IPS-15b (cell line): Measurements from ENCODE around the gene KLHL12.
"Not testable (repeated sequence)": the region's sequence is repeated elsewhere in the genome, so short reads cannot be mapped to it uniquely, and the experiment has no call there.

Experiments used
- H3K27me3 ChIP-seq: one replicate; pipeline ENCODE4 v1.6.1; 2013; ENCODE audit warnings: low read length; ENCODE audit not compliant: control insufficient read depth, insufficient read depth
- H3K36me3 ChIP-seq: one replicate; pipeline ENCODE4 v1.6.1; 2013; ENCODE audit warnings: low read length; ENCODE audit not compliant: control insufficient read depth, insufficient read depth
- H3K4me1 ChIP-seq: one replicate; pipeline ENCODE4 v1.6.1; 2013; ENCODE audit warnings: mild to moderate bottlenecking, low read length; ENCODE audit not compliant: control insufficient read depth, insufficient read depth
- H3K4me3 ChIP-seq: one replicate; pipeline ENCODE4 v1.5.1; 2013; ENCODE audit warnings: low read depth, low read length
- H3K9ac ChIP-seq: one replicate; pipeline ENCODE4 v1.6.1; 2013; ENCODE audit warnings: low read depth, mild to moderate bottlenecking, low read length
- H3K9me3 ChIP-seq: one replicate; pipeline ENCODE4 v1.6.1; 2013; ENCODE audit warnings: mild to moderate bottlenecking, low read length; ENCODE audit not compliant: control insufficient read depth, insufficient read depth

The KLHL12 gene

DNA sequence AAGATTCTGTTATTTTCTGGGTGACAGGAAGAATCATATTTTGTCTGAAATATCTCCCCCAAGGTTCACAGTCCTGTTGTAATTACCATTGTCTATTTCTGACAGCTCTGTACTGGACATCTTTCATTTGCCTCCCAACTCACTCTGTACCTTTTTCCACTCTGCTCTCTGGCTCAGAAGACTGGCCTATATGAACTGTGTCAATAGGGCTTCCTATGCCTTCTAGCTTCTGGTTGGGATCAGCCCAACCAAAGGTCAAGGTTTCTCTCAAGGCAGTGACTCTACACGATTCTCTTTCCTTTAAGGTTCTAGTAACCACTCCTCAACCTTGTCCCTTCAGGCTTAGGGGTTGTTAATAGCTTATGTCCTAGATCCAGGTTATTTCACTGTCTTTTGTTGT is 17.5 kb downstream of the KLHL12 start:
- Histone ChIP-seq H3K36me3 (peaks cover 24% of the 10 kb centered on the region), H3K9me3 (no peaks in the 10 kb centered on the region), H3K4me1 (no peaks in the 10 kb centered on the region), H3K27me3 (no peaks in the 10 kb centered on the region), H3K9ac (no peak overlapping the region), H3K4me3 (no peak overlapping the region)

DNA sequence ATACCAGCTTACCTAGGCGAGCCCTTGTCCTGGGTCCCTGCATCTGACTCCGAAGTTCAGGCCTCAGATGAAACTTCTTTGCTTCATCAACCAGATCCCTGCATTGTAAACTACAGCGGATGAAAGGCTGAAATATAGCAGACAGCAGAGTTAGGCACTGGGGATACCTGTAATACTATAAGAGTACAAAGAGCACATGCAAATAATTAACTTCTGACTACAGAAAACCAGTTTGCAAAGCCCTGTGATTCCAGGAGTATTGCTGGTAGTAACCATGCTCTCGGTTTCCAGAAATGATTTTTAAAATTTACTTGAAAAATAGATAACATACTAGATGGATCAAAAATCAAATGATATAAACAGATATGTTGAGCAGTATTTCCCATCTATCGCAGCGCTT is 18.0 kb downstream of the KLHL12 start:
- no peaks in the 10 kb centered on the region for H3K27me3 ChIP-seq
- H3K4me1 ChIP-seq: no peaks in the 10 kb centered on the region
- no peak overlapping the region for H3K9ac ChIP-seq
- no peaks in the 10 kb centered on the region for H3K9me3 ChIP-seq
- H3K36me3 ChIP-seq: peaks cover 24% of the 10 kb centered on the region
- no peak overlapping the region for H3K4me3 ChIP-seq

DNA sequence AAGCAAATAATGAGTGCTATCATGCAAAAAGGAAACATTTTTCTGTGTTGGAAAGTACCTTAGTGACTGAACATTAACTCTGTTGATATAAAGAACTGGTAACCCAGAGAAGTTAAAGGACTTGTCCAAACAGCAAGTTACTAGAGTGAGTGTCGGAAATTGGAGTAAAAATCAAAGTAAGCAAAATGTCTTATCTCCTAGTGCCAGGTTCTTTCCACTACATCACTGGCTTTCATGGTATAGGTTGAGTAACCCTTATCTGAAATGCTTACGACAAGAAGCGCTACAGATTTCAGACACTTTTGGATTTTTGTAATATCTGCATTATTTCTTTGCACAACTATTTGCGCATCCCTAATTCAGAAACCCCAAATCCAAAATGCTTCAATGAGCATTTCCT is 21.7 kb downstream of the KLHL12 start:
- Histone ChIP-seq H3K4me1 (no peaks in the 10 kb centered on the region), H3K9ac (no peak overlapping the region), H3K4me3 (no peak overlapping the region), H3K27me3 (no peaks in the 10 kb centered on the region), H3K9me3 (no peaks in the 10 kb centered on the region), H3K36me3 (peaks cover 9% of the 10 kb centered on the region)

DNA sequence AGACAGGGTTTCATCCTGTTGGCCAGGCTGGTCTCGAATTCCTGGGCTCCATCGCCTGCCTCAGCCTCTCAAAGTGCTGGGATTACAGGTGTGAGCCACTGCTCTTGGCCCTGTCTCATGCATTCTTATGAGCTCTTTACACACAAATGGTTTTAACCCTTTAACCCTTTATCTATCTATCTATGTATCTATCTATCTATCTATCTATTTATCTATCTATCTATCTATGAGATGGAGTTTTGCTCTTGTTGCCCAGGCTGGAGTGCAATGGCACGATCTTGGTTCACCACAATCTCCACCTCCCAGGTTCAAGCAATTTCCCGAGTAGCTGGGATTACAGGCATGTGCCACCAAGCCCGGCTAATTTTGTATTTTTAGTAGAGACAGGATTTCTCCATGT is 23.2 kb downstream of the KLHL12 start:
- not testable (repeated sequence) for H3K4me3 ChIP-seq, H3K36me3 ChIP-seq, H3K9me3 ChIP-seq, H3K9ac ChIP-seq, H3K27me3 ChIP-seq, H3K4me1 ChIP-seq

DNA sequence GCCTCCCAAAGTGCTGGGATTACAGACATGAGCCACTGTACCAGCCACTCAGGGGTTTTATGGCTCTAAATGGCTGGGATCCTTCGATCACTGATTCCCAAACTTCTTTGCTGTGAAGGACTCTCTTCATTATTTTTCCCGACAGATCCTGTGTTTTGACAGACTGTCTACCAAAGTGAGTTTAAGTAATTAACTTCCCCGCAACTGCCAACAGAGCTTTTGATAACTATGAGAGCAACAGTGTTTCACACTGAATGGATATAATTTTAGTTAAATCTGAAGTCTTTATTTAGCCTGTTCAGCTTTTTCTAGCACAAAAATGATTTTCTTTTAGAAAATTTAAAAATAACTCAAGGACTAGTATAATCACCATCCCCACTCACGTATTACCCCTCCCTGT is 25.5 kb downstream of the KLHL12 start:
- H3K27me3 ChIP-seq: no peaks in the 10 kb centered on the region
- no peaks in the 10 kb centered on the region for H3K9me3 ChIP-seq
- no peak overlapping the region for H3K9ac ChIP-seq
- no peaks in the 10 kb centered on the region for H3K36me3 ChIP-seq
- no peak overlapping the region for H3K4me3 ChIP-seq
- no peaks in the 10 kb centered on the region for H3K4me1 ChIP-seq

DNA sequence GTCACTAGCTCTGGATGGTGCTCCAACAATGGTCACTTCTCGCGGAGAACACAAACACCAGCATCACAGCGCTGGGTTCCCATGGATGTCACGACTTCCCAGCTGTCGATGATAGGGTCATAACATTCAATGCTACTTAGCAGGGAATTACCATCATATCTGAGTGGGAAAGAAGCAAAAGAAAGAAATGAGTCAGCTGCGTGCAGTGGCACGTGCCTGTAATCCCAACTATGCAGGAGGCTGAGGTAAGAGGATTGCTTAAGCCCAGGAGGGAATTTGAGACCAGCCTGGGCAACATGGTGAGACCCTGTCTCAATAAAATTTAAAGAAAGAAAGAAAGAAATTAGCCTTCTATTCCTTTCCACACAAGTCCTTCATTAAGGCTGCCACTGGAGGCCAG is 34.5 kb downstream of the KLHL12 start:
- Histone ChIP-seq H3K4me3 (no peak overlapping the region), H3K9me3 (no peaks in the 10 kb centered on the region), H3K4me1 (peaks cover 5% of the 10 kb centered on the region), H3K27me3 (no peaks in the 10 kb centered on the region), H3K9ac (no peak overlapping the region), H3K36me3 (peaks cover 25% of the 10 kb centered on the region)

DNA sequence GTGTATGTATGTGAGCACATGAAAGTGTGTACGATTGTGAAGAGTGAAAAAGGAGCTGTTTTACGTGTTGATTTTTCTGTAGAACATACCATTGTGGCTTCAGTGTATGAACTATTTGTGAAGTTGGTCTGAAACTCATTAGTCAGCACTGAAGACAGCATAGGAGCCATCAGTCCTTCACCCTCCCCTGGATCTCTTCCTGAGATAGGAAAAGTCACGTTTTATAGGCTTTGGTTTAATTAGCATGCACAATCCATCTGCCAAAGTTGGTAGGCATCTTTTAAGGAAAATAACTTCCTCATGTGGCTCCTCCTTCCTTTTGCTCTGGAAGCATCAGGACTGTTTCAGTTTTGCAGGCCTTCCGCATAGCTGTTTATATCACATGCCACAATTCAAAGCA is 36.6 kb downstream of the KLHL12 start:
- H3K4me3 ChIP-seq: no peak overlapping the region
- H3K27me3 ChIP-seq: no peaks in the 10 kb centered on the region
- H3K36me3 ChIP-seq: peaks cover 18% of the 10 kb centered on the region
- H3K9ac ChIP-seq: no peak overlapping the region
- H3K4me1 ChIP-seq: peaks cover 11% of the 10 kb centered on the region
- no peaks in the 10 kb centered on the region for H3K9me3 ChIP-seq

DNA sequence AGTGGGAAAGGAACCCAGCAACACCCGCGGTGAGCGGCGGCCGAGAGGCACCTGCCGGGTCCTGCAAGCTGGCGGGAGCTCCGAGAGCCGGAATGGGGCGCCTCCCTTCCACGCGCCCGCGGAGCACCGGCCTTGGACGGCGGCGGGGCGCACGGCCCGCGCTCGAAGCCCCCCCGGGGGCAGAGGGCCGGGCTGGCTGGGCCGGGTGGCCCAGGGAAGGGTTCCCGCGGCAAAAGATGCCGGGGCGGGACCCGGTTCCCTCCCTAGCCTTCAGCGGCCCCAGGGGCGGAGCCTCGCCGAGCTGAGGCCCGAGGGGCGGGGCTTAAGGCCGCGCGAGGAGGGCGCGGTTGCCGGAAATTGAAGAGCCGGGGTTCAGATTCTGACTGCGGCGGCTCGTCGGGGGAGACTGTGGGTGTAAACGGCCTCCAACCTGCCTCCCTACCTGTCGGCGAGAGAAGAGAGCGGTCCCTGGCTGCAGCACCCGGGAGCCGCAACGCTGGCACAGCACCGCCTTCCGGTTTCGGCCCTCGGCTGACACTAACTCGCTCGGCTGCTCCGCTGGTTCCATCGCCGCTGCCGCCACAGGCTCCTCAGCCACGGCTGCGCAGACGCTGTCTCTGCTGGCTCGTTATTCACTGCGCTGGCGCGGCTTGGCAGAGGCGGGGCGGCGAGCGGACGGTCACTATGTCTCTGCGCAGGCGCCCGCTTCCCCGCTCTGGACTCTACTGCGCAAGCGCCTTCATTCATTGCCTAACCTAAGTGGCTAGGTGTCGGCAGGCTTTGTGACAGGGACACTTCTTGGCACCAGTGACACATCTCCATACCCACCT is 38.3 kb downstream of the KLHL12 start, which contains the start of gene RABIF:
TSS of gene RABIF (minus strand) at position 619 of the 830 bp plus-strand sequence. CDS start at position 568, 51 bp downstream.
- Histone ChIP-seq H3K36me3 (peaks cover 8% of the 10 kb centered on the region), H3K4me3 (peak within 1 kb of the TSS; percentile 97), H3K4me1 (peaks cover 14% of the 10 kb centered on the region), H3K9me3 (no peaks in the 10 kb centered on the region), H3K27me3 (no peaks in the 10 kb centered on the region), H3K9ac (peak within 1 kb of the TSS; percentile 88)

DNA sequence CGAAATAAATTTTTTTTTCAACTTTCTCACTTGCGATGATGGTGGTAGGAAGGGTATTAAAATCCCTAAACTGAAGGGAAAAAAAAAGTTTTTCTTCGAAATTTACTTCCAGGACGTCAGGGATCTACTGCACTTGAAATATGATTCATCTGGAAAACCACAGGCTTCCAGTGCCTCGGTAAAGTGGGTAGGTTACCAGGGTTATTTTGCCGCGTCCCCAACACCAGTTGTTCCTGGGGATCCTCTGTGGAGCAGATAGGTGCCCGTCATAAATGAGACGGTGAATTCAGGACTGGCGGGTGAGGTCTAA is 38.9 kb downstream of the KLHL12 start:
- Histone ChIP-seq H3K27me3 (no peaks in the 10 kb centered on the region), H3K9me3 (no peaks in the 10 kb centered on the region), H3K4me3 (peak overlapping the region; percentile 97), H3K36me3 (peaks cover 3% of the 10 kb centered on the region), H3K4me1 (peaks cover 14% of the 10 kb centered on the region), H3K9ac (peak overlapping the region; percentile 88)

DNA sequence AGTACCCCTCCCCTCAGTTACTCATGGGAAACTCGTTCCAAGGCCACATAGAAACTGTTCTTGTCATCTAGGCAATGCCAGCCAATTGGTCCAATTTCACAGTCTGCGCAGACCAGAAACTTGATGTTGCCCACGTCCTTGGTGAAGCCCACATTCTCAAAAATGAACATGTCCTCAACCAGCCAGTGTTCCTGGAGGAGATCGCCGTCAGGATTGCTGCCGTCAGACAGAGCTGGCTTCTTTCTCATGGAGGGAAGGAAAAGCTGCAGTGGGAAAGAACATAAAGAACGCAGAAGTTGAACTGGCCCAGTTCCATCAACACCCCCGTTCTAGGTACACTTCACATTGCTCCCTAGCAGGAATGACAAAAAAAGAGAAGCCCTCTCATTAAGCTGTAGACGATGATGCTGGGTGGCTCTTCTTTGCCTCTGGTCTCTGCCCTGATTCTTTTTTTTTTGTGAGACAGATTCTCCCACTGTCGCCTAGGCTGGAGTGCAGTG is 46.0 kb downstream of the KLHL12 start:
- Histone ChIP-seq H3K27me3 (no peaks in the 10 kb centered on the region), H3K9me3 (no peaks in the 10 kb centered on the region), H3K9ac (no peak overlapping the region), H3K4me3 (no peak overlapping the region), H3K4me1 (peaks cover 9% of the 10 kb centered on the region), H3K36me3 (no peaks in the 10 kb centered on the region)

DNA sequence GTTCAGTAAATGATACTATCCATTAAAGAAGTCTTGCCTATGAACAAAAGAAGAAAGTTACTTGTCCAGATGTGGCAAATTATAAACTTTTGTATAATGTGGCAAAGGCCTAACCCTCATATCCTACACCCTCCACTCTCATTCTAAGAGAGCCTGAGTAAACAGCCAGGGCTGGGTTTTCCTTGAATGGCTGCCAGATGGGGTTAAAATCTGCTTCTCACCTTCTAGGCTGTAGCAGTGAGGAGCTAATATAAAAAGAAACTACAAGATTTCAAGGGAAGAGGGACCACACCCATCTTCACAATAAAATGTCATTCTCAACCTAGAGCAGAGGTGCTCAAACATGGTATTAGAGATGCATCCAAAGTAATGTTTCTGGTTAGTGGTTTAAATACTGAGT is 47.0 kb downstream of the KLHL12 start:
- Histone ChIP-seq H3K4me3 (no peak overlapping the region), H3K36me3 (no peaks in the 10 kb centered on the region), H3K9ac (no peak overlapping the region), H3K9me3 (no peaks in the 10 kb centered on the region), H3K27me3 (no peaks in the 10 kb centered on the region), H3K4me1 (peaks cover under 1% of the 10 kb centered on the region)

DNA sequence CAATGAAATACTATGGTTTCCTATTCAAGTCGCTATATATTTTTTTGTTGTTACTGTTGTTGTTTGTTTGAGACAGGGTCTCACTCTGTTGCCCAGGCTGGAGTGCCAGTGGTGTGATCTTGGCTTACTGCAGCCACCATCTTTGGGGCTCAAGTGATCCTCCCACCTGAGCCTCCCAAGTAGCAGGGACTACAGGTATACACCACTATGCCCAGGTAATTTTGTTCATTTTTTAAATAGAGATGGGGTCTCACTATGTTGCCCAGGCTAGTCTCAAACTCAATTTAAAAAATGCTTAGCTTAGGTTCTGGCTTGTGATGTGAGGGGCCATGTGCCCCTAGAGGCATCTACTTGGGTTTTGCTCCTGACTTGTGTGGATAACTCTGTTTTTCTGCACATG is 47.9 kb downstream of the KLHL12 start:
- Histone ChIP-seq H3K36me3 (no peaks in the 10 kb centered on the region), H3K27me3 (no peaks in the 10 kb centered on the region), H3K9ac (no peak overlapping the region), H3K9me3 (no peaks in the 10 kb centered on the region), H3K4me1 (no peaks in the 10 kb centered on the region), H3K4me3 (no peak overlapping the region)
